GM23338 (cell line): Measurements from ENCODE around the gene PSMG4. TPM values are rescaled to one million over a fixed set of nuclear protein-coding genes. Genes with fewer than 3 reads are reported as not detected.

Experiments used
- CREB1 ChIP-seq: fragments of 250-450 bp; sonication (Bioruptor Pico); IDR thresholded peaks from 2 replicates; pipeline ENCODE4 v1.5.0; 2020; ENCODE audit warnings: low read depth, mild to moderate bottlenecking, moderate library complexity
- ETS1 ChIP-seq: IDR thresholded peaks from 2 replicates; pipeline ENCODE4 v1.6.1; 2016; ENCODE audit warnings: antibody characterized with exemption
- EZH2 ChIP-seq: fragments of 200-600 bp; sonication (generic); IDR thresholded peaks from one replicate; pipeline ENCODE4 v1.8.0; 2017; ENCODE audit warnings: antibody characterized with exemption, mild to moderate bottlenecking, low read depth; ENCODE audit not compliant: unreplicated experiment
- EZH2phosphoT487 ChIP-seq: fragments of 200-600 bp; sonication (generic); IDR thresholded peaks from one replicate; pipeline ENCODE4 v1.8.1; 2018; ENCODE audit warnings: antibody characterized with exemption; ENCODE audit not compliant: unreplicated experiment
- JUNB ChIP-seq: IDR thresholded peaks from one replicate; pipeline ENCODE4 v1.6.1; 2016; ENCODE audit warnings: antibody characterized with exemption; ENCODE audit not compliant: unreplicated experiment
- POLR2AphosphoS5 ChIP-seq: IDR thresholded peaks from 2 replicates; pipeline ENCODE4 v1.6.1; 2016; ENCODE audit warnings: antibody characterized with exemption, low read depth
- REST ChIP-seq: IDR thresholded peaks from one replicate; pipeline ENCODE4 v1.6.1; 2018; ENCODE audit warnings: antibody characterized with exemption; ENCODE audit not compliant: unreplicated experiment
- STAT1 ChIP-seq: IDR thresholded peaks from one replicate; pipeline ENCODE4 v1.6.1; 2016; ENCODE audit warnings: antibody characterized with exemption; ENCODE audit not compliant: unreplicated experiment
- ZNF114 ChIP-seq: fragments of 250-450 bp; sonication (Bioruptor Pico); IDR thresholded peaks from 2 replicates; pipeline ENCODE4 v1.5.0; 2020; ENCODE audit warnings: mild to moderate bottlenecking, moderate library complexity
- ZNF331 ChIP-seq: fragments of 250-450 bp; sonication (Bioruptor Pico); IDR thresholded peaks from 2 replicates; pipeline ENCODE4 v1.5.0; 2020; ENCODE audit warnings: low read depth, mild to moderate bottlenecking, moderate library complexity
- polyA plus RNA-seq: library from polyadenylated mRNA; unstranded; fragments of >200 nt; fragmentation: Nextera tagmentation; extraction: Ambion mirVana; gene quantifications from 2 replicates; pipeline ENCODE4 v1.2.1, GENCODE V29; 2016
- total RNA-seq: library from RNA; depleted of rRNA; stranded (reverse); fragments of >200 nt; shearing (Covaris generic); gene quantifications from 2 replicates; pipeline ENCODE4 v1.2.3, GENCODE V29; 2014
- TF ChIP-seq, protein P1 (sequence below): fragments of 250-450 bp; sonication (Bioruptor Pico); IDR thresholded peaks from 2 replicates; pipeline ENCODE4 v1.5.0; 2020; ENCODE audit warnings: mild to moderate bottlenecking, moderate library complexity

PSMG4 gene
- total and polyA plus RNA-seq, 2 experiments from 2014 or later, result 37.2 to 168 TPM

DNA sequence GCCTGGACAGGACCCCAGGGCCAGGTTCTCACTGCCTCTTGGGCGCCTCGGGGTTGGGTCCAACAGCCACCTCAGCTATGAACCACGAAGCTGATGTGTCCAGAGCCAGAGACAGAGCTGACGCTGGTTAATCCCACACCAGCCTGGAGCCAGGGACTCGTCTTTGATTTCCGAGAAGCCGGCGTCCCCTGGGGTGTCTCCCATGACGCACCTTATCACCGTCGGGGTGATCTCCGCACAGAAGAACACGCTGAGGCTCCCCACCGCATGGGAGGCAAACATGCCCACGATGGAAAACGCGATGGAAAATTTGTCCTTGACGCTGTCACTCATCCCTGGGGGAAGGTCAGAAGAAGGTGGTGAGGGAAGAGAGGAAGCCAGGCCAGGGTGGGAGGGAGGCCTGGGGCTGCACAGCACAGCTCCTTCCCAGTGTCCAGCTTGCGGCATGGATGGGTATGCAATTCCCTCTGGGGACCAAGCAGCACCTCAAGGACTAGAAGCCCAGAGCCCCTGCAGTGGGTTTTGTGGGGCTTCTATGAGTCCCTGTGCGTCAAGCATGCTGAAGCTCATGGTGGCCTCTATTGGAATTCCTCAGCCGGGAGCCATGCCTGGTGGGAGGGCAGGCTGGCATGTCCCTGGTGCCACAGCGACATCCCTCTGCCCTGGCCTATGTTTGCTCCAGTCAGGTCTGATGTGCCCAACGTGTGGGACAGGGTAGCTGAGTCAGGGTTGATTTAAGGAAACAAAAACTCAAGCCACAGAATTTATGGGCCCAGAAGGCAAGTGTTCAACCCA lies 25.1 kb downstream of the PSMG4 start (continued):
- TF ChIP-seq, protein P1, sequence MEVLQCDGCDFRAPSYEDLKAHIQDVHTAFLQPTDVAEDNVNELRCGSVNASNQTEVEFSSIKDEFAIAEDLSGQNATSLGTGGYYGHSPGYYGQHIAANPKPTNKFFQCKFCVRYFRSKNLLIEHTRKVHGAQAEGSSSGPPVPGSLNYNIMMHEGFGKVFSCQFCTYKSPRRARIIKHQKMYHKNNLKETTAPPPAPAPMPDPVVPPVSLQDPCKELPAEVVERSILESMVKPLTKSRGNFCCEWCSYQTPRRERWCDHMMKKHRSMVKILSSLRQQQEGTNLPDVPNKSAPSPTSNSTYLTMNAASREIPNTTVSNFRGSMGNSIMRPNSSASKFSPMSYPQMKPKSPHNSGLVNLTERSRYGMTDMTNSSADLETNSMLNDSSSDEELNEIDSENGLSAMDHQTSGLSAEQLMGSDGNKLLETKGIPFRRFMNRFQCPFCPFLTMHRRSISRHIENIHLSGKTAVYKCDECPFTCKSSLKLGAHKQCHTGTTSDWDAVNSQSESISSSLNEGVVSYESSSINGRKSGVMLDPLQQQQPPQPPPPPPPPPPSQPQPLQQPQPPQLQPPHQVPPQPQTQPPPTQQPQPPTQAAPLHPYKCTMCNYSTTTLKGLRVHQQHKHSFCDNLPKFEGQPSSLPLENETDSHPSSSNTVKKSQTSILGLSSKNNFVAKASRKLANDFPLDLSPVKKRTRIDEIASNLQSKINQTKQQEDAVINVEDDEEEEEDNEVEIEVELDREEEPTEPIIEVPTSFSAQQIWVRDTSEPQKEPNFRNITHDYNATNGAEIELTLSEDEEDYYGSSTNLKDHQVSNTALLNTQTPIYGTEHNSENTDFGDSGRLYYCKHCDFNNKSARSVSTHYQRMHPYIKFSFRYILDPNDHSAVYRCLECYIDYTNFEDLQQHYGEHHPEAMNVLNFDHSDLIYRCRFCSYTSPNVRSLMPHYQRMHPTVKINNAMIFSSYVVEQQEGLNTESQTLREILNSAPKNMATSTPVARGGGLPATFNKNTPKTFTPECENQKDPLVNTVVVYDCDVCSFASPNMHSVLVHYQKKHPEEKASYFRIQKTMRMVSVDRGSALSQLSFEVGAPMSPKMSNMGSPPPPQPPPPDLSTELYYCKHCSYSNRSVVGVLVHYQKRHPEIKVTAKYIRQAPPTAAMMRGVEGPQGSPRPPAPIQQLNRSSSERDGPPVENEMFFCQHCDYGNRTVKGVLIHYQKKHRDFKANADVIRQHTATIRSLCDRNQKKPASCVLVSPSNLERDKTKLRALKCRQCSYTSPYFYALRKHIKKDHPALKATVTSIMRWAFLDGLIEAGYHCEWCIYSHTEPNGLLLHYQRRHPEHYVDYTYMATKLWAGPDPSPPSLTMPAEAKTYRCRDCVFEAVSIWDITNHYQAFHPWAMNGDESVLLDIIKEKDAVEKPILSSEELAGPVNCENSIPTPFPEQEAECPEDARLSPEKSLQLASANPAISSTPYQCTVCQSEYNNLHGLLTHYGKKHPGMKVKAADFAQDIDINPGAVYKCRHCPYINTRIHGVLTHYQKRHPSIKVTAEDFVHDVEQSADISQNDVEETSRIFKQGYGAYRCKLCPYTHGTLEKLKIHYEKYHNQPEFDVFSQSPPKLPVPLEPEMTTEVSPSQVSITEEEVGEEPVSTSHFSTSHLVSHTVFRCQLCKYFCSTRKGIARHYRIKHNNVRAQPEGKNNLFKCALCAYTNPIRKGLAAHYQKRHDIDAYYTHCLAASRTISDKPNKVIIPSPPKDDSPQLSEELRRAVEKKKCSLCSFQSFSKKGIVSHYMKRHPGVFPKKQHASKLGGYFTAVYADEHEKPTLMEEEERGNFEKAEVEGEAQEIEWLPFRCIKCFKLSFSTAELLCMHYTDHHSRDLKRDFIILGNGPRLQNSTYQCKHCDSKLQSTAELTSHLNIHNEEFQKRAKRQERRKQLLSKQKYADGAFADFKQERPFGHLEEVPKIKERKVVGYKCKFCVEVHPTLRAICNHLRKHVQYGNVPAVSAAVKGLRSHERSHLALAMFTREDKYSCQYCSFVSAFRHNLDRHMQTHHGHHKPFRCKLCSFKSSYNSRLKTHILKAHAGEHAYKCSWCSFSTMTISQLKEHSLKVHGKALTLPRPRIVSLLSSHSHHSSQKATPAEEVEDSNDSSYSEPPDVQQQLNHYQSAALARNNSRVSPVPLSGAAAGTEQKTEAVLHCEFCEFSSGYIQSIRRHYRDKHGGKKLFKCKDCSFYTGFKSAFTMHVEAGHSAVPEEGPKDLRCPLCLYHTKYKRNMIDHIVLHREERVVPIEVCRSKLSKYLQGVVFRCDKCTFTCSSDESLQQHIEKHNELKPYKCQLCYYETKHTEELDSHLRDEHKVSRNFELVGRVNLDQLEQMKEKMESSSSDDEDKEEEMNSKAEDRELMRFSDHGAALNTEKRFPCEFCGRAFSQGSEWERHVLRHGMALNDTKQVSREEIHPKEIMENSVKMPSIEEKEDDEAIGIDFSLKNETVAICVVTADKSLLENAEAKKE, result no peak
- no peak for TF ChIP-seq EZH2phosphoT487
- no peak for TF ChIP-seq ZNF114 (CRISPR knock-in tag)
- TF ChIP-seq REST, result no peak
- TF ChIP-seq ZNF331 (CRISPR knock-in tag), result no peak
- TF ChIP-seq POLR2AphosphoS5, result no peak
- TF ChIP-seq STAT1, result no peak
- no peak for TF ChIP-seq CREB1 (CRISPR knock-in tag)
- no peak for TF ChIP-seq ETS1
- no peak for TF ChIP-seq EZH2
- TF ChIP-seq JUNB, result no peak
